GM10248 (cell line): ENCODE results near the gene RMP24.
"Not testable (repeated sequence)": the region's sequence is repeated elsewhere in the genome, so short reads cannot be mapped to it uniquely, and the experiment has no call there.

Source experiments
- CTCF ChIA-PET: fragments of 300-600 bp; sonication (Branson Sonifier 250); formaldehyde crosslinking; extraction: SDS; loops from one replicate; lab custom pipeline; 2021; ENCODE audit warnings: antibody characterized with exemption; lab: Yijun Ruan, JAX
- POLR2A ChIA-PET: fragments of 350-650 bp; sonication (Branson Sonifier 250); formaldehyde crosslinking; extraction: SDS; loops from one replicate; lab custom pipeline; 2020; ENCODE audit warnings: antibody characterized with exemption; lab: Yijun Ruan, JAX
- DNase-seq: peaks from one replicate; pipeline ENCODE4 v3.0.0; 2012; ENCODE audit errors: extremely low spot score
- CTCF ChIP-seq: IDR thresholded peaks from 2 replicates; pipeline ENCODE4 v1.5.1; 2012; ENCODE audit warnings: mild to moderate bottlenecking, low read depth; ENCODE audit errors: extremely low read depth, missing control alignments, control extremely low read depth

RMP24 gene

GRCh38 chr18:36009214-36009613 lies 36.7 kb downstream of the RMP24 start:
- CTCF ChIA-PET = no interaction called here
- TF ChIP-seq CTCF = no peak
- no peak for DNase-seq
- POLR2A ChIA-PET = no interaction called here

GRCh38 chr18:36012891-36013290 lies 40.4 kb downstream of the RMP24 start:
- DNase-seq = no peak
- POLR2A ChIA-PET = no interaction called here
- no peak for TF ChIP-seq CTCF
- CTCF ChIA-PET = no interaction called here

GRCh38 chr18:36015629-36016028 lies 43.1 kb downstream of the RMP24 start:
- DNase-seq = peak; percentile 55

GRCh38 chr18:36017232-36017631 lies 44.8 kb downstream of the RMP24 start:
- no peak for DNase-seq
- no peak for TF ChIP-seq CTCF
- ChIA-PET CTCF (interaction anchor here (0.9 to 9.6 kb wide), 31 partner anchors 11 to 782 kb away, joined by 3 to 109 read pairs (median 4); partner anchors contain the start of gene RPRD1A), POLR2A (no interaction called here)

More at GRCh38 chr18:36015629-36016028, 43.1 kb downstream of the RMP24 start:
- no peak for TF ChIP-seq CTCF
- ChIA-PET POLR2A (no interaction called here), CTCF (interaction anchor here (1.2 to 9.6 kb wide), 5 partner anchors 11 to 277 kb away, joined by 3 to 109 read pairs (median 9); partner anchors contain the start of gene ELP2)

- CTCF ChIA-PET = interaction anchor here (0.8 to 9.6 kb wide), 3 partner anchors 11 to 264 kb away, joined by 3 to 109 read pairs (median 12); no protein-coding TSS in a partner anchor
- POLR2A ChIA-PET = no interaction called here
- TF ChIP-seq CTCF = no peak
- no peak for DNase-seq
These were observed 47.8 kb downstream of the RMP24 start for GRCh38 chr18:36020174-36020711.

- CTCF ChIA-PET = interaction anchor here (3.1 to 9.6 kb wide), 2 partner anchors 8 to 261 kb away, joined by 12 to 109 read pairs; no protein-coding TSS in a partner anchor
- TF ChIP-seq CTCF = no peak
- POLR2A ChIA-PET = no interaction called here
These were observed 50.9 kb downstream of the RMP24 start for GRCh38 chr18:36023336-36023735.

GRCh38 chr18:36024241-36024640 lies 51.8 kb downstream of the RMP24 start:
- CTCF ChIA-PET = interaction anchor here (9.6 kb wide), 1 partner anchor 260 kb away, joined by 109 read pairs; no protein-coding TSS in a partner anchor
- POLR2A ChIA-PET = not testable (repeated sequence)

More at GRCh38 chr18:36023336-36023735, 50.9 kb downstream of the RMP24 start:
- DNase-seq = no peak

More at GRCh38 chr18:36024241-36024640, 51.8 kb downstream of the RMP24 start:
- not testable (repeated sequence) for DNase-seq
